Measurements from ENCODE around the gene KRT23.

GRCh38 chr17:40922239-40922638 is 15.2 kb downstream of the KRT23 start:
- no peak for TF ChIP-seq POLR2AphosphoS5 (IDR thresholded peaks at IDR 0.05; ENCODE audit: low read depth, low read length)
- TF ChIP-seq POLR2A (IDR thresholded peaks at IDR 0.05; ENCODE audit: low read depth, low read length), result no peak
